Inflammatory macrophage treated with lipopolysaccharide for 4 hours (primary cell): Measurements from ENCODE around the gene KLHDC8A.
A peak's percentile ranks its signal among the peaks of the same experiment; 100 is the strongest.

Experiments used
- DNase-seq: peaks from one replicate; pipeline ENCODE4 v3.0.0-alpha.2; 2020

The KLHDC8A gene

DNA sequence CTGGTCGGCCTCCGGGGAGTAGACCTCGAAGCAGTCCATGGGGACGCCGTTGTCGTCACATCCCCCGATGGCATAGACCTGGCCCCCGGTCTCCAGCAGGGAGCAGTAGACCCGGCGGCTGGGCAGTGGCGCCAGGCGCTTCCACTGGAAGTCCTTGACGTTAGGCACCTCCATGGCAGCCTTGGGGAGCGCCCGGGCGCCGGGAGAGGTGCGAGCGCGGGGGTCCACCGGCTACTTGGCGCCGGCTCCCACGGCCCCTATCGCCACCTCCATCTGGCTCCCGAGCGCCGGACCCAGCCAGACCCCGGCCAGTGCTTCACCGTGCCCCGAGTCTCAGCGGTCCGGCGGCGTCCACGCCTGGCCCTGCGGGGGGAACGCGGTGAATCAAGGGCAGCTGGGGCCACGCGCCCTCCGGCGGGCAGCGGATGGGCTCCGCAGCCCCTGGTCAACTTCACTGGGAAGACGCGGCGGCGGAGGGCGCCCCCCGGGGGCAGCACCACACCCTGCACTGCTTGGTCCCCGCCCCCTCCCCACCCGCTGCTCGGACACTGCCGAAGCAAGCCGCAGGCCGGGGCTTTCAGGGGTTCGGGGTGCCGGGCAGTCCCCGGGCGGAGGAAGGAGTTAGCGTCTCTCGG is 13.2 kb downstream of the KLHDC8A start:
- DNase-seq: peak; percentile 22

DNA sequence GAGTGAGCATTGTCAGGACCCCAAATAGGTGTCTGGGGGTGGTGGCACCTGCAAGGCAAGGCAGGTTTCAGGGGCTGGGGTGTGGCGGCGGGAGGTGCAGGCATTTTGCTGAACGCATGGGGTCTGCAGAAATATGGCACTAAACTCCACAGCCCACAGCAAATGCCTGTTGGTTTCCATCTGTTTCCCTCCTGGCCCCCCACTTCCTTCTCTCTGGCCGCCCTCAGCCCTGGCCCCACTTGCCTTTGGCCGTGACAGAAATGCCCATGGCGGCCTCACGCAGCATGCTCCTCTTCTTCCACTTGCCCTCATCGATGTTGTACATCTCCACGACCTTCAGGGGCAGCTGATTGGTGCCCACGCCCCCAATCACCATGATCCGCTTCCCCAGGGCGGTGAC is 13.7 kb downstream of the KLHDC8A start:
- DNase-seq: no peak

DNA sequence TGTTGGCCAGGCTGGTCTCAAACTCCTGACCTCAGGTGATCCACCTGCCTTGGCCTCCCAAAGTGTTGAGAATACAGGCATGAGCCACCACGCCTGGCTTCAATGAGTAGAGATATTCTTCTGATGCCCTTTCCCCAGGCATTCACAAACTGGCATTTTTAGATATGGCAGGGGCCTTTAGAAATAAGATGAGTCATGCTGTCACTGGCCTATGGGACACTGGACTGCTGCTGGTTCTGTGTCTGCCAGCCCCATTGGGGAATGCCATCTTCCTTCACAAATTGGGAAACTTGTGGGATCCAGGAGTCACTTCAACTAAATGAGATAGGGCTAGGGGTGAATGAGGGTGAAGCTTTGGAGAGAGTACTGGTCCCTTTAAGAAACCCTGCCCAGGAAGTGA is 16.0 kb downstream of the KLHDC8A start:
- DNase-seq: no peak

DNA sequence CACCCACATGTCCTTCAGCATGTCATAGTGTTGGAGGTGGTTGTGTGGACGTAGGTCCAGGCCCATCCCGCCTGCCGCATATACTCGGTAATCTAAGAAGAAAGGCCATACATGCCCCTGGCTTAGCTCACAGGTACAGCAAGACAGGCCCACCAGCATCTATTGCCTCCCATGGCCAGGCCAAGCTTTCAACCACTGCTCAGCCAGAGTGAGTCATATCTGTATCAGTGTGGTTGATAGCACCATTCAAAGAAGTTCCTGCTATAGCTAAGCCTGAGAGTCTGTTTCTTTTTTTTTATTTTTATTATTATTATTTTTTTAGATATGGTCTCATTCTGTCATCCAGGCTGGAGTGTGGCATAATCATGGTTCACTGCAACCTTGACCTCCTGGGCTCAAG is 17.0 kb downstream of the KLHDC8A start:
- DNase-seq: no peak

DNA sequence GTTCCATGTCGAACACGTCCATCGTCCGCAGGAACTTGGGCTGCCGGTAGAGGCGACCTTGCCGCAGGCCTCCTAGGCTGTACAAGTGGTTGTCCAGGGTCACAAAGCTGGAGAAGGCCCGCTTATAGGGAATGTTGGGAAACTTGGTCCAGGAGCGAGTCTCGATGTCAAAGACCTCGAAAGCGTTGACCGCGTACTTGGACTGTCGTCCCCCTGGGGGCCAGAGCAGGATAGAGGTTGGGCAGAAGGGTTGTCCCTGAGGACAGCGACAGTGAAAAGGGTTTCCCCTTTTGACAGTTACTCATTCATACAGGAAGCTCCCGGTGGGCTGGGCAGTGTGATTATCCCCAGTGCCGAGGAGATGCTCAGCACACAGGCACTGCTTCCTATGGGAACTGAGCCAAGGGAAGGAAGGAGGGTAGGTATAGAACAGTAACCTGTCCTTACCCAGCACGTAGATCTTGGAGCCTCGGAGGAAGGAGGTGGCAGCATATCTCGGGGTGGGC is 17.5 kb downstream of the KLHDC8A start:
- no peak for DNase-seq

DNA sequence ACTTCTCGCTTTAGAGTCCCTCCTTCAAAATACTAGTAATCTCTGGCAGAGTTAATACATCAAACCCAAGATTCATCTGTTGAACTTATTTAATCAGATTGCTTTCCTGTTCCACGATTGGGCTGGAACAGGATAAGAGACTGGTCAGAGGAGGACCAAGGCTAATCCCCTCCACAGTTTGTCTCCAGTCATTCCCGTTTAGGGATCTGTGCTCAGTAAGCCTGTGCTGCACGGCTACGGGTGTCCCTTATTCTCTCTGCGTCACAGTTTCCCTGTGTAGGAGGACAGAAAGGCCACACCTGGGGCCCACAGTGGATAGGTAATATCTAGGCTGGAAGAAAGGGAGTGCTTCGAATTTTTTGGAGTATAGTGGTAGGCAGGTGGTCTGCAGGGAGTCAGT is 18.7 kb downstream of the KLHDC8A start:
- DNase-seq: no peak

DNA sequence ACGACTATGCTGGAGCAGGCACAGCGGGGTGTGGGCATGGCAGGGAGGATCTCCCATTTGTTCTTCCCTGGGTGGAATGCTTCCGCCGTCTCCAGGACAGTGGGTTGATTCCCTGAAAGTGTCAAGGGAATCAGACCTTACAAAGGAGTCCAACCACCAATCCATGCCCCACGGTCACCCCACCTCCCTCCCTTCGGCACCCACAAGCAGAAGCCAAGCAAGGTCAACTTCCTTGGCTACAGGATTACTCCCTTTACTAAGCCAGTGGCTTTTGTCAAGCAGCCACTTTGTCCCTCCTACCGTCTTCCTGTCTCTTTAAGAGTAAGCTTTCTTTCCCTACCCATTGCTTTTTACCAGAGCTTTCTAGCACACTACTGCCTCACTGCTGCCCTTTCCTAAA is 19.2 kb downstream of the KLHDC8A start:
- no peak for DNase-seq

DNA sequence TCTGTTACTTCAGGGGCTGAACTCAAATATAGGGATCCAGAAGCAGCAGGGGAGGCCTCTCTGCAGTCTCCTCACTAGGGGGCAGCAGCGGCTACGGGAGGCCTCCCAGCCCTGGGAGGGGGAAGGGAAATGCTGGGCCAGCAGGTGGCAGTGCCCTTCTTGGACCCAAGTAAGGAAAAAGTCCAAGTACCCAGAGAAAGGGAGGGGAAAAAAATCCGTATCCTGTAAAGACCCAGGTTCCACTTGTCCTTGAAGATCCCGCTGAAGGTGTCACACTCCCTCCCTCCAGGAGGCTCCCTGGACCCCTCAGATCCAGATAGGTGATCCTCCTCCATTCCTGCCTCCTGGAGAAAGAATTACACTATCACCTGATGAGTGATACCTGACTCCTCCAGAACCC is 21.0 kb downstream of the KLHDC8A start:
- DNase-seq: peak; percentile 73

DNA sequence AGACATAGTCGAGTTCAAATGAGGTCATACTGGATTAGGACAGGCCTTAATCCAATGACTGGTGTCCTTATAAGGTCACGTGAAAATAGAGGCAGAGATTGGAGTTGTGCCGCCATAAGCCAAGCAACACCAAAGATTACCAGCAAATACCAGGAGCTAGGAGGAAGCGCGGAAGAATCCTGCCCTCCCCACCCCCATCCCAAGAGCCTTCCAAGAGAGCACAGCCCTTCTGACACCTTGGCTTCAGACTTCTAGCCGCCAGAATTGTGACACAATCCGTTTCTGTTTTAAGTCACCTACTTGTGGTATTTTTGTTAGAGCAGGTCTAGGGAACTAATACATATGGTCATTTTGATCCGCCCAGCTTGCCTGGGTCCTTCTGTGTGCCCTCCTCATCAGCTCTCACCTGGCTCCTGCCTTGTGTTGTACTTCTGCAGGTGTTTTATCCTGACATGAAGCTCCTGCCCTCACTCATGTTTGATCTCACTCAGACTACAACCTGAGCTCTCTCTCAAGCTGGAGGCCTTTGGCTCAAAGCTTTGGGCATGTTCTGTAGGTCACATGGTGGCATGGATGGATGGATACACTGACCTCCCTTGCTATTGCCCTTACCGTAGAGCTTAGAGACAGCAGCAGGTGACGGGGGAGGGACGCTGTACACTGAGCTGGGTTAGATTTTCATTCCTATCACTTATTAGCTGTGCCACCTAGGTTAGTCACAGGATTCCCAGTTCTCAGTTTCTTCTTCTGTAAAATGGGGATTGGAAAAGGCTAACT is 24.5 kb downstream of the KLHDC8A start:
- no peak for DNase-seq

DNA sequence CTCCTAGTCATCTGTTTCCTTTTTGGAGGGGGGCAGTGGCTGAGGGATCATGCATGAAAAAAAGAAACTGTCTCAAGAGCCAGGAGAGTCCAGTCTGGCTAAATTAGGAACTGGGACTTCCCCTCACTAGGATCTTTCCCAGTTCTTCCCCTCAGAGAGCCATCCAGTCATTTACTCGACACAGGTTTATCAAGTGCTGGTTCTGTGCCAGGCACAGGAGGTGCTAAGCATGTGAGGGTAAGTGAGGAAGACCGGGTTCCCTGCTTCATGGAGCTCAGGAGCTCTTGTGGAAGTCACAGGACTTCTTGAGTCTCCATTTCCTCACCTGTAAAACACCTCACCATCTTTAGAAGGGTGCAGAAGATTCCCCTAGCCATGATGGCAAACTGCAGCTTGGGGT is 26.6 kb downstream of the KLHDC8A start:
- no peak for DNase-seq

DNA sequence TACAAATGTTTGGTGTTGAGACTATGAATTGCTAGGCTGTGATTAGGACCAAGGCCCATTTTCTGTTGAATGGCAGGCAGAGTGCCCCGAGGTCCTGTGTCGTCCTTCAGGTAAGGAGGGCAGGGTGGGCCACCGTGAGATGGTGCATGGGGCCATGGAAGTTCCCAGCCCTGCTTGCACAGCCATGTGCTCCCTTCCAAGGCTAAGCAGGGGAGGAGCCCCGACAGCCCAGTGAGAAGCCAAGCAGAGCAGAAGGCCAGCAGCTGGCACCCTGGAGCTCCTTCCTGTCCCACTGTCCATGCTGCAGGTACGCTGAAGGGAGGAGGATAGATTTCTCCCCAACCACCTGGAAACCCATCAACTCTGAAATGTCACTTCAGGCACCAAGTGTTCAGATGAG is 27.0 kb downstream of the KLHDC8A start:
- DNase-seq: no peak

DNA sequence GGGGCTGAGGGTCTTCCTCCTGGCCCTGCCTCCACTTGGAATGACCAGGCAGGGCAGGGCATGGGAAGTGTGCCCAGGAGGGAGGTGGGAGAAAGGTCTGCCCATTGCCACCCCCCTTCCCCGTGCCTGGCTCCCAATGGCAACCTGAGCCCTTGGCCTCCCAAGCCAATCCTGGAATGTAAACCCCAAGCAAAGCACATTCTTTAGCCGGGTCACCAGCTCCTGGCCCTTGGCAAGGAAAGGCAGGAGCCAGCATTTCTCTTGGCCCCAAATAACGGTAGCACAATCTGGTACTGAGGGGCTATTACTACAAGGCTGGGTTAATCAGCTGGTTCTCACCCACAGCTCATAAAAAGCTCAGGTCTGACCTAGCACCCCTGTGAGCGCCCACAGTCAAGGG is 28.2 kb downstream of the KLHDC8A start:
- no peak for DNase-seq

DNA sequence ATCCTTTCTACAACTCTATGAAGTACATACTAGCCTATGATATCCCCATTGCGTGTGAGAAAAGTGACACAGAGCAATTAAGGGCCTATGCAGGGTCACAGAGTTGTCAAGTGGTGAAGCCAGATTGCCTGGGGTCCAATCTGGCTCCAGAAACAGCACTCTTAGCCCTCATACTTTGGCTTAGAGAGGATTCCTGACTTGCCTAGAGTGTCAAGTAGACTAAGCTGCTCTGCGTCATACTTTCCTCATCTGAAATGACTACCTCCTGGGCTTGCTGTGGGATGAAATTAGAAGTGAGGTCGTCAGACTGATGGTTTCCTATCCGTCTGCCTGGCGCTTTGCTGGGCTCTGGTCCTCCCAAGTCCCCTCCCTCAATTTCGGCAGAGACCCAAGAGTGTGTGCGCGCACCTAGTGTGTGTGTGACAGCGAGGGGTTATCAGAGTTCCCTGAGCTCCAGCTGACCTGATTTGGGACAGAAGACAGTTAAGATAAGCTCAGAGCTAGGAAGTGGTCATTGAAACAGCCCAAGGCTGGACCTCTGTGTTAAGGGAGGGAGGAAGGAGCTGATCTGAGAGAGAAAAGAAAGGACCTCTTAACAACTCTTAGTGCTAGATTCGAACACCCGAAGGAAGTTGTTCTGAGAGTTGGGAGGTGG is 29.8 kb downstream of the KLHDC8A start:
- no peak for DNase-seq

DNA sequence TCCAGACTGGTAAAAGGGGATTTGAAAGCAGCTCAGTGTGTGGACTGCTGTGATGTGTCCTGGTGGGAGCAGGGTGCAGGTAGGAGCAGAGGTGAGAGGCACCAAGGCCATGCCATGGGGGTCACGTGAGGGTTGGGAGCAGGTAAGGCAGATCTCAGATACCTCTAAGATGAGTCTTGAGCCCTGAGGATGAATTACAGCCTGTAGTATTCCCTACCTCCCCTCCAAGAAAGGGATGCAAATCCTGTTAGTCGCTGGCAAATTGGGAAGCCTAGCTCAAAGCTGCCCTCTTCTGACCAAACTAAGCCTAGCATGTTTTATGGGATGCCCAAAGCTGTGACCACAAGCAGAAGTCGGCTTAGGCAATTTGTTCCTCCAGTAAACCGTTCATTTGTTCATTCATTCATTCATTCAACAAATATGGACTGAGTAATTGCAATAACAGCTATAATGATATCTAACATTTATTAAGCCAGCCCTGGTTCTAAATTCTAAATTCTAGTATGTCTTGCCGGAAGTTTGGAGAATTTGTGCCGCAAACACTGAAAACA is 31.3 kb downstream of the KLHDC8A start:
- peak; percentile 69 for DNase-seq

DNA sequence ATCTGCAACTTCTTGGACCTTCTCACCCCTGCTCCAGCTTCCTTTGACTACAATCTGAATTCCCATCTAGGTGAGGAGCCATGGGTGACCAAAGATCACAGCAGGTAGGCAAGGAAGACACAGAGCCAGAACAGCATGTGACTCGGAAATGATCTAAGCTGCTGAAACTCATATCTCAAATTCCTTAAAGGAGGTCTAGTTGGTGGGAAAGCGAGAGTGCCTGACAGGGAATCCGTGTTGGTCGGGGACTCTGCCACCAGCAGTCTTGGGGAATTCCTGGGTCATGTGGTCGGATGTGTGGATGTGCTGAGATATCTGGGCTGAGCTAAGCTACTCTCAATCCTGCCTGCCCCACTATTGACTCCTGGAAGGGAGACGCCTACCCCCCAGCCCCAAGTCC is 31.9 kb downstream of the KLHDC8A start:
- DNase-seq: no peak

DNA sequence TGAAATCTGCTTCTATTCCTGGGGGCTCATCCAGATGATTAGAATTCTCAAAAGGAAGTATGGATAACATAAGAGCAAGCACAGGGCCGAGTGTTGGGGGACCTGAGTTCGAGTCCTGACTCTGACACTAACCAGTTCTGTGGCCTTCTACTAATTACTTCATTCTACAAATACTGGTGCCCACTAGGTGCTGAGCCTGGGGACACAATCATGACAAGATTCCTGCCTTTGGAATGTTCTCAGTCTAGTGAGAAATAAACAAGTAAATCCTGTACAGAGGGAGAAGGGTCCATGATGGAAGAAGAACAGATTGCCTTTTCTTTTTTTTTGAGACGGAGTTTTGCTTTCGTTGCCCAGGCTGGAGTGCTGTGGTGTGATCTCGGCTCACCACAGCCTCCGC is 32.9 kb downstream of the KLHDC8A start:
- no peak for DNase-seq

DNA sequence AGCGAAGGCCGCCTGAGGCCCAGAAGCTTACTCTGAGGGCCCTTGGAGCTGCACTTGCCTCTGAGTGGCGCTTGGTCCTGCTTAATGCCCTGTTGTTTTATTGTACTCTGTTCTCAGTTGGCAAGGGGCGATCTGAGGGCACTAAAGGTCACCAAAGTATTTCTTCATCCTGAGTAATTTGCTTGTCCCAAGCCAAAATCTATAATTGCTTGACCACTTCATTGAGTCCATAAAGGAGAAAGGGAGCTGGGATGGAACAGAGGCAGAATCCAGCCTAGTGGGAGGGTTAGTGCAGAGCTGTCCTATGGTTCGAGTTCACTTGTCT is 34.8 kb downstream of the KLHDC8A start:
- no peak for DNase-seq

DNA sequence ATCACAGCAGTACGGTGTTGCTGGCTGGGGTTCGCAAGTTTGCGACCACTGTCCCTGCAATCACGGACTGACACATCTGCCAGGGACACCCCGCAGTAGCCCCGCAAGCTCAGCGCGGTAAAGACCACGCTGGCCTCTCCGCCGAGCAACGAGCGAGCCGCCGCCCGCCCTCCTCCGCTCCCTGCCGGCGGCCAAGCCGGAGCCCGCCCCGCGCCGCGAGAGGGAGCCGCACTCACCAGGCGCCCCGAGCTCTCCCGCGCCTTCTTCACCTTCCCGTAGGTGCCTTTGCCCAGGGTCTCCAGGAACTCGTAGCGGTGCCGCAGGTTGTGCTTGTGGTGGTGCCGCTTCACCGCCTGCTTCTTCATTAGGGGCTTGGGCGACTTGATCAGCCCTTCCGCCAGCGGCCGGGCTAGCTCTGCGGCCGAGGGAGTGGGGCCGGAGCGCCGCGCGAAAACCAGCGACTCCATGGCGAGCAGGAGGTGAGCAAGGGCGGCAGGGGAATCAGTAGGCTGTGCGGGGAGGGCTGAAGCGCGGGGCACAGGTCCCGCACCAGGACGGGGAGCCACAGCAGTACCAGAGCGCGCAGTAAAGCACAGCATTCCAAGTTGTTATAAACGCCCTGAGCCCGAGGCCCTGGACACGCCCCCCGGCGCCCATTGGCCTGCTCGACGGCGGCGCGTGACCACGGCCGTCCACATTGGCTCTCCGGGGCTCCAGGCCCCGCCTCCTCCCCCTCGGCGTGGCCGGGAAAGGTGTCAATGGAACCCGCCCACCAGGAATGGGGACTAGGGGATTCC is 35.4 kb downstream of the KLHDC8A start, which contains the start of gene NUAK2:
Gene NUAK2, minus strand, starts transcription at position 584 of the 797 bp plus-strand sequence. Its CDS starts 117 bp downstream, at position 467.
- DNase-seq: peak; percentile 88

DNA sequence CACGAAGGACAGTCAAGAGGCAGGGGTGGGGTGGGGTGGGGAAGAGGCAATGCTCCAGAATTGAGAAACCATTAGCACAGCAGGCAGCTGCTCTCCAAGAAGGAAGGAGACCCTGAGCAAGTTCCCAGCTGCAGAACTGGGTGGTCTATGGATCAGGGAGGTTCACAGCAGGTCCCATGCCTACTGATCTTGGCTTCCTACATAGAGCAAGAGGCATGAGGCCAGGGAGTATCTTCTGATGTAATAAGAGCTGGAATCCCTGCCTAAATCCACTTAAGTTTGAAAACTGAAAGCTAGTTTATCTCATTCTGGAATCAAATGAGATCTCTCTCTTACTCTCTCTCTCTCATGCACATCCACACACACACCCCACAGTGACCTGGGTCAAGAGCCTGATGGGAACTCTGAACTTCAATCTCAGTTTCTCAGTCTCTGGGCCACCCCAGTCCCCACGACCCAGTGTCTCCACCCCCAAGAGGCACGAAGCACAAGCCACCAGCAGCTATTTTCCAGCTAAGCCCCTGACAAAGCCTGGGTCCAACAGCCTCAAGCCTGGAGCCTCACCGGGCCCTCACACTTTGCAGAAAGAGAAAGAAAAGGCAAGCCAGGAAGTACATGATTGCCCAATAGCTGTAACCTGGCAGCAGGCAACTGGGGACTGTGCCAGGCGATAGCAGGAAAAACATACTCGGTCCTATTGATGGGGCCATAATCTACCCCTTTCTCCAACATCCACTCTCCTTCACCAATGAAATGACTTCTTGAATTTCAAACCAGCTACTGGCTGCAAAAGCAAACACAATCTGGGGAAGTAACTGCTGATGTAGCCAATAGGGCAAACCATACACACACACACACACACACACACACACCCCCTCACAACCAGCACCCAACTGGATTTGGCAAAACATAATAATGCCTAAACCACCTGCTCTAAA is 37.4 kb downstream of the KLHDC8A start:
- peak; percentile 50 for DNase-seq

DNA sequence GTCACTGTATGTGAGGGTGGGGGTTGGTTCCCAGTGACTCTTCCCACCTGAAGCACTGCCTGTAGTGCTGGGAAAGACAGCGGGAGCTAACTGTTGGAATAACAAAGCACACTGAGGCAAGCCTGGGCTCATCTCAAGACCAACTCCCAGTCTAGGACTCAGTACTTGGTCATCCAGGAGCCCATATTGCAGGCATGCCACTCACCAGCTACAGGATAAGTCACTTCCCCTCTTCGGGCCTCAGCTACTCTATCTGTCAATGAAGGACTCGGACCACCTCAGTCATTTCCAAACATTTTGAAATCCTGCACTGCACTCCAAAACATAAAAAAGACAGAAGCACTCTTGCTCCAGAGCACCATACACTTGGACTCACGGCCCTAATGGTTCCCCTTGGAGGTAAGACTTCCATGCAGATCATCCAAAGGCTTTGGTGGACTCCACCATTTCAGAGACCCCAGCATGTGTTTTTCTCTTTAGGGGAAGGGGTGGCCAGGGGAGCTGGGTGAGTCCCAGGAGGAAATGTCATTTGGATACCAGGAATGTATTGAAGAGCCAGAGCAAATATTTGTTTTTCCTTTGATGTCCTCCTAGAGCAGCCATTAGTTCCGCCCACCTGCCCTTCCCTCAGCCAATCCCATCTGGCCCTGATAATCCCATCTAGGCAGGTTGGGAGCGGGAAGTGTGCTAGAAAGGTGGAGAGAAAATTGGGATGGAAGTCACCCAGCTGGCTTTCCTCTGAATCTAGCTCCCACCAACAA is 38.3 kb downstream of the KLHDC8A start:
- DNase-seq: peak; percentile 49
